SK-N-SH (cell line): ENCODE measurements around the gene OR51A2. TPM values are rescaled to one million over a fixed set of nuclear protein-coding genes. Genes with fewer than 3 reads are reported as not detected.

Experiments used
- CTCF ChIA-PET: fragments of 300-600, 350-600 bp; formaldehyde crosslinking; extraction: SDS; loops from one replicate; lab custom pipeline; 2021; lab: Yijun Ruan, JAX
- POLR2A ChIA-PET: fragments of 350-600 bp; sonication (Branson Sonifier 250); formaldehyde crosslinking; extraction: SDS; loops from one replicate; lab custom pipeline; 2020; ENCODE audit warnings: antibody characterized with exemption, inconsistent platforms; lab: Yijun Ruan, JAX
- DNase-seq: peaks from one replicate; pipeline ENCODE4 v3.0.0; 2012
- H2AFZ ChIP-seq: fragments of 200-600 bp; sonication (generic); 2 replicates; pipeline ENCODE4 v1.8.1; 2016; ENCODE audit warnings: antibody characterized with exemption, mild to moderate bottlenecking, low read depth
- H3F3A ChIP-seq: fragments of 200-600 bp; sonication (generic); replicated peaks from 2 replicates; pipeline ENCODE3; 2016; ENCODE audit warnings: antibody characterized with exemption, mild to moderate bottlenecking; ENCODE audit not compliant: insufficient read depth
- H3K27ac ChIP-seq, 2 experiments: fragments of 200-500 bp in 1 of 2; fragments of 200-600 bp in 1 of 2; sonication (Bioruptor generic) in 1 of 2; sonication (generic), shearing (Covaris generic) in 1 of 2; 2 replicates each; pipeline versions ENCODE4 v1.5.1 to v1.6.1; 2014 to 2016; ENCODE audit warnings: low read depth in 2 of 2, inconsistent platforms in 1 of 2, low read length in 1 of 2, mild to moderate bottlenecking in 1 of 2, mixed read lengths in 1 of 2
- H3K27me3 ChIP-seq: fragments of 200-600 bp; sonication (generic), shearing (Covaris generic); 2 replicates; pipeline ENCODE4 v1.6.1; 2016; ENCODE audit warnings: mixed run types; ENCODE audit not compliant: insufficient read depth
- H3K36me3 ChIP-seq, 2 experiments: fragments of 200-500 bp in 1 of 2; fragments of 200-600 bp in 1 of 2; sonication (Bioruptor generic) in 1 of 2; sonication (generic) in 1 of 2; replicated peaks in 1 of 2; 2 replicates each; pipeline versions ENCODE3 to v1.5.1; 2014 to 2016; ENCODE audit warnings: low read length in 1 of 2, mild to moderate bottlenecking in 1 of 2; ENCODE audit not compliant: insufficient read depth in 2 of 2, control insufficient read depth in 1 of 2
- H3K4me1 ChIP-seq, 2 experiments: fragments of 200-500 bp in 1 of 2; fragments of 200-600 bp in 1 of 2; sonication (Bioruptor generic) in 1 of 2; sonication (generic), shearing (Covaris generic) in 1 of 2; 2 replicates each; pipeline versions ENCODE4 v1.5.1 to v1.6.1; 2014 to 2016; ENCODE audit warnings: low read depth in 1 of 2, low read length in 1 of 2, mixed run types in 1 of 2; ENCODE audit not compliant: insufficient read depth in 2 of 2, control insufficient read depth in 1 of 2
- H3K4me2 ChIP-seq: fragments of 200-600 bp; sonication (generic), shearing (Covaris generic); 2 replicates; pipeline ENCODE4 v1.6.1; 2017; ENCODE audit warnings: mixed run types
- H3K4me3 ChIP-seq, 2 experiments: fragments of 200-500 bp in 1 of 2; fragments of 200-600 bp in 1 of 2; sonication (Bioruptor generic) in 1 of 2; sonication (generic), shearing (Covaris generic) in 1 of 2; 2 replicates each; pipeline versions ENCODE4 v1.5.1 to v1.8.1; 2014 to 2016; ENCODE audit warnings: low read depth in 2 of 2, inconsistent platforms in 1 of 2, low read length in 1 of 2, mild to moderate bottlenecking in 1 of 2, mixed read lengths in 1 of 2, moderate library complexity in 1 of 2
- H3K79me2 ChIP-seq: fragments of 200-600 bp; sonication (generic); 2 replicates; pipeline ENCODE4 v1.8.1; 2017; ENCODE audit warnings: mild to moderate bottlenecking; ENCODE audit not compliant: insufficient read depth
- H3K9ac ChIP-seq: fragments of 200-600 bp; sonication (generic); 2 replicates; pipeline ENCODE4 v1.6.1; 2017; ENCODE audit warnings: mixed run types
- H3K9me2 ChIP-seq: fragments of 200-600 bp; sonication (generic); 2 replicates; pipeline ENCODE4 v1.6.1; 2017; ENCODE audit warnings: mixed run types
- H3K9me3 ChIP-seq: fragments of 200-600 bp; sonication (generic); 2 replicates; pipeline ENCODE4 v1.6.1; 2017; ENCODE audit warnings: mixed run types, mild to moderate bottlenecking, moderate library complexity
- H4K20me1 ChIP-seq: fragments of 200-600 bp; sonication (generic); 2 replicates; pipeline ENCODE4 v1.6.1; 2017; ENCODE audit warnings: mild to moderate bottlenecking, mixed run types; ENCODE audit not compliant: insufficient read depth
- CHD2 ChIP-seq: fragments of 150-350 bp; IDR thresholded peaks from 2 replicates; pipeline ENCODE4 v1.6.1; 2018; ENCODE audit warnings: low read length; ENCODE audit not compliant: partially characterized antibody
- CTCF ChIP-seq: fragments of 200-600 bp; sonication (generic); IDR thresholded peaks from 2 replicates; pipeline ENCODE4 v1.6.1; 2017; ENCODE audit warnings: antibody characterized with exemption, mild to moderate bottlenecking, moderate library complexity
- ELF1 ChIP-seq: IDR thresholded peaks from 2 replicates; pipeline ENCODE4 v1.4.0; 2012
- EP300 ChIP-seq, 2 experiments: IDR thresholded peaks; 2 replicates each; pipeline versions ENCODE4 v1.4.0 to v1.6.1; 2012; ENCODE audit warnings: borderline replicate concordance in 1 of 2, low read depth in 1 of 2, low read length in 1 of 2
- EZH2phosphoT487 ChIP-seq: fragments of 200-600 bp; sonication (generic); IDR thresholded peaks from 2 replicates; pipeline ENCODE4 v1.6.1; 2017; ENCODE audit warnings: low read depth, mixed run types, mild to moderate bottlenecking, antibody characterized with exemption, moderate library complexity, borderline replicate concordance
- FOXJ3 ChIP-seq: sonication (generic); formaldehyde crosslinking; IDR thresholded peaks from 2 replicates; pipeline ENCODE4 v1.5.1; 2020; ENCODE audit warnings: mild to moderate bottlenecking, missing genetic modification reagents
- FOXM1 ChIP-seq: IDR thresholded peaks from 2 replicates; pipeline ENCODE4 v1.4.0; 2012; ENCODE audit warnings: low read depth, mild to moderate bottlenecking
- IRF3 ChIP-seq: fragments of 150-350 bp; IDR thresholded peaks from 2 replicates; pipeline ENCODE4 v1.6.1; 2016; ENCODE audit warnings: mild to moderate bottlenecking, low read depth, low read length
- JUND ChIP-seq: IDR thresholded peaks from 2 replicates; pipeline ENCODE4 v1.4.0; 2012
- MAX ChIP-seq: IDR thresholded peaks from 2 replicates; pipeline ENCODE4 v1.4.0; 2012; ENCODE audit warnings: low read depth
- MXI1 ChIP-seq: IDR thresholded peaks from 2 replicates; pipeline ENCODE4 v1.6.1; 2012; ENCODE audit warnings: mild to moderate bottlenecking, low read depth, low read length, improper control_type of control experiment
- NFIC ChIP-seq: IDR thresholded peaks from 2 replicates; pipeline ENCODE4 v1.4.0; 2012; ENCODE audit warnings: borderline replicate concordance
- NRF1 ChIP-seq: IDR thresholded peaks from 2 replicates; pipeline ENCODE4 v1.6.1; 2012; ENCODE audit warnings: low read depth, mild to moderate bottlenecking, low read length
- PBX3 ChIP-seq: IDR thresholded peaks from 2 replicates; pipeline ENCODE4; 2012
- POLR2AphosphoS5 ChIP-seq: IDR thresholded peaks from 2 replicates; pipeline ENCODE4 v1.6.1; 2012; ENCODE audit warnings: low read depth, low read length
- RAD21 ChIP-seq: IDR thresholded peaks from 2 replicates; pipeline ENCODE4 v1.6.1; 2012; ENCODE audit warnings: mild to moderate bottlenecking, low read length
- RFX5 ChIP-seq: IDR thresholded peaks from 2 replicates; pipeline ENCODE4 v1.6.1; 2012; ENCODE audit warnings: mild to moderate bottlenecking, improper control_type of control experiment, low read length
- SMC3 ChIP-seq: IDR thresholded peaks from 2 replicates; pipeline ENCODE4 v1.6.1; 2012; ENCODE audit warnings: low read depth, low read length, improper control_type of control experiment
- TCF12 ChIP-seq: IDR thresholded peaks from 2 replicates; pipeline ENCODE4 v1.4.0; 2012
- TEAD4 ChIP-seq: IDR thresholded peaks from 2 replicates; pipeline ENCODE4 v1.4.0; 2012; ENCODE audit warnings: mild to moderate bottlenecking, borderline replicate concordance; ENCODE audit not compliant: insufficient read depth
- ZBTB33 ChIP-seq: IDR thresholded peaks from 2 replicates; pipeline ENCODE4 v1.4.0; 2012; ENCODE audit warnings: low read depth, borderline replicate concordance
- WGBS: methylation state at CpG from one replicate; pipeline ENCODE4 v1.1.6; 2017; ENCODE audit warnings: low lambda C conversion rate; 5-methylcytosine and 5-hydroxymethylcytosine counted together
- polyA plus RNA-seq, 3 experiments: library from polyadenylated mRNA; depleted of rRNA; stranded (reverse); fragments of >200 nt; gene quantifications; 2 replicates each; pipeline ENCODE4 v1.2.3, GENCODE V29; 2012

Gene OR51A2
- polyA plus RNA-seq, 1 of the 3 experiments (the other 2 are of a cell fraction) = not detected

GRCh38 chr11:4924239-4924638 is 31.3 kb downstream of the OR51A2 start, which contains the start of gene OR51G1:
Gene OR51G1 (minus strand): TSS chr11:4924339. CDS start chr11:4924339, 0 bp downstream.
- CTCF ChIA-PET = no interaction called here
- Histone ChIP-seq H3K9ac (no peak within 1 kb of the TSS), H3K9me2 (no peaks in the 10 kb centered on the region), H3K9me3 (no peaks in the 10 kb centered on the region), H3K27me3 (no peaks in the 10 kb centered on the region), H3K4me2 (no peak within 1 kb of the TSS), H3K79me2 (no peaks in the 10 kb centered on the region), H3K4me1 (no peaks in the 10 kb centered on the region), H2AFZ (no peak within 1 kb of the TSS), H3K4me3 (no peak within 1 kb of the TSS), H4K20me1 (no peaks in the 10 kb centered on the region), H3K36me3 (no peaks in the 10 kb centered on the region), H3F3A (no peaks in the 10 kb centered on the region), H3K27ac (no peak within 1 kb of the TSS)
- no peak for DNase-seq
- POLR2A ChIA-PET = no interaction called here
- WGBS = 7% methylated on average over 1 of the region's 1 CpG
- TF ChIP-seq NFIC = no peak
- no peak for TF ChIP-seq POLR2AphosphoS5
- TF ChIP-seq EP300 (IDR thresholded peaks at IDR 0.05; ENCODE audit: borderline replicate concordance in 1 of 2, low read depth in 1 of 2, low read length in 1 of 2) = no peak
- TF ChIP-seq JUND = no peak
- TF ChIP-seq MXI1 = no peak
- no peak for TF ChIP-seq NRF1
- TF ChIP-seq ZBTB33 = no peak
- no peak for TF ChIP-seq SMC3
- no peak for TF ChIP-seq CTCF
- no peak for TF ChIP-seq TCF12
- TF ChIP-seq EZH2phosphoT487 = no peak
- TF ChIP-seq FOXM1 = no peak

GRCh38 chr11:4922304-4922703 is 33.2 kb downstream of the OR51A2 start:
- ChIA-PET CTCF (no interaction called here), POLR2A (no interaction called here)
- Histone ChIP-seq H3K36me3 (no peaks in the 10 kb centered on the region), H3K4me1 (no peaks in the 10 kb centered on the region), H3K9me2 (no peaks in the 10 kb centered on the region), H3K79me2 (no peaks in the 10 kb centered on the region), H2AFZ (no peak overlapping the region), H3K27me3 (no peaks in the 10 kb centered on the region), H3F3A (no peaks in the 10 kb centered on the region), H4K20me1 (no peaks in the 10 kb centered on the region), H3K9me3 (no peaks in the 10 kb centered on the region), H3K9ac (no peak overlapping the region), H3K27ac (no peak overlapping the region), H3K4me3 (no peak overlapping the region), H3K4me2 (no peak overlapping the region)
- no peak for DNase-seq
- 0% methylated on average over 1 of the region's 1 CpG for WGBS
- TF ChIP-seq ELF1 = no peak
- no peak for TF ChIP-seq FOXJ3 (CRISPR knock-in tag)
- TF ChIP-seq RFX5 = no peak
- TF ChIP-seq ZBTB33 = no peak
- no peak for TF ChIP-seq CHD2
- no peak for TF ChIP-seq TCF12
- no peak for TF ChIP-seq TEAD4
- TF ChIP-seq IRF3 = no peak
- TF ChIP-seq PBX3 = no peak
- TF ChIP-seq SMC3 = no peak
- TF ChIP-seq RAD21 = no peak
- TF ChIP-seq MAX = no peak
